HS-27A (cell line): ENCODE results near the gene FBXW9.
"Not testable (repeated sequence)": the region's sequence is repeated elsewhere in the genome, so short reads cannot be mapped to it uniquely, and the experiment has no call there.

ENCODE experiments used
- DNase-seq: peaks from one replicate; pipeline ENCODE4 v3.0.0-alpha.2; 2012; ENCODE audit warnings: low read depth, missing footprints

FBXW9 gene

DNA sequence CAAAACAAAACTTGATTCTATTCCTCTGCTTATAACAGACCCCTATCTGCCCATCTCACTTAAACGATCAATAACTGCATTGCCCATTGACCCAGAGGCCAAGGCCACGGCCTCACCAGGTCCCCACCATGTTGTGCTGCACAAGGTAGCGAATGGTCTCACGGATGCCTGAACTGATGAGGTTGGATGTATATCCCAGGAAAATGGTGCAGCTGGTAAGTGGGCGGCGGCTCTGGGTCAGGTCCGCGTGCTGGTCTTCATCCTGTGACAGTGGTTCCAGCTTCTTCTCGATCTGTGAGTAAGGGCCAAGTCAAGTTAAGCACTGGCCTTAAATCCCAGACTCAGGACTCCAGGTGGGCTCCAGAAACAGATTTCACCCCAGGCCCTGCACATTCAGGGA is 16.4 kb downstream of the FBXW9 start:
- DNase-seq: no peak

DNA sequence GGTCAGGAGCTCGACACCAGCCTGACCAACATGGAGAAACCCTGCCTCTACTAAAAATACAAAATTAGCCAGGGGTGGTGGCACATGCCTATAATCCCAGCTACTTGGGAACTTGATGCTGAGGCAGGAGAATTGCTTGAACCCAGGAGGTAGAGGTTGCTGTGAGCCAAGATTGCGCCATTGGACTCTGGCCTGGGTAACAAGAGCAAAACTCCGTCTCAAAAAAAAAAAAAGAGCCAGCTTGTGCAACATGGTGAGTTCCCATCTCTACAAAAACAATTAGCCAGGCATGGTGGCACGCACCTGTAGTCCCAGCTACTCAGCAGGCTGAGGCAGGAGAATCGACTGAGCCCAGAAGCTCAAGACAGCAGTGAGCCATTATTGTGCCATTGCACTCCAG is 18.4 kb downstream of the FBXW9 start:
- not testable (repeated sequence) for DNase-seq

DNA sequence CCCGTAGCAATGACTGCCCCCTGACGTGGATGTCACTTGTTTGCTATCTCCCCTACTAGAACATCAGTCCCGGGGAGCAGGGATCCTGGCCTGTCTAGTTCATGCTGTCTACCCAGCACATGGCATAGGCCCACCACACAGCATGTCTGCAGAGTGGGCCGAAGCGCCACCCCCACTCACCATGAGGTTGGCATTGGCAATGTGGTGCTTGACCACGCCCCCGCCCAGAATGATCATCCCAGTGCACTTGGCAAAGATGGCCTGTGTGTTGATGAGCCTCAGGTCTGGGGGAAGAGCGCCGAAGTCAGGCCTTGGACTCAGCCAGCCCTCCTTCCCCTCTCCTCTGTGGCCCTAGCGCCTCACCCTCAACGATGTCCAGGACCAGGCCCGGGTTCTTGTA is 19.5 kb downstream of the FBXW9 start:
- DNase-seq: no peak

DNA sequence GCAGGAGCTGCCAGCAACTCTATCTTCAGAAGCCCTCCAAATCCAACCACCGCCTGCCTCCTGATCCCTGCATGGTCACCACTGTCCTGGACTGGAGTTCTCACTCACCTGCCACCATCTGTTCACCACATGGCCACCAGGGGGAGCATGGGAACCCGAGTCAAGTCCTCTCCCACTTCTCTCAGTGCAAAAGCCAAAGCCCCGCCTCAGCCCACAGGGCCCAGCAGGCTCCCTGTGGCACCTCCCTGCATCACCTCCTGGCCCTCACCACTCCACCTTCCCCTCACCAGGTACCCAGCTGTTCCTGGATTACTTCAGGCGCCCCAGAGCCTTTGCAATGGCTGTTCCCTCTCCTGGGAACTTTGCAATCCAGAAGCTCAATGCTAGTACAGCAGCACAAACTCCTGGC is 20.0 kb downstream of the FBXW9 start:
- peak; percentile 43 for DNase-seq

DNA sequence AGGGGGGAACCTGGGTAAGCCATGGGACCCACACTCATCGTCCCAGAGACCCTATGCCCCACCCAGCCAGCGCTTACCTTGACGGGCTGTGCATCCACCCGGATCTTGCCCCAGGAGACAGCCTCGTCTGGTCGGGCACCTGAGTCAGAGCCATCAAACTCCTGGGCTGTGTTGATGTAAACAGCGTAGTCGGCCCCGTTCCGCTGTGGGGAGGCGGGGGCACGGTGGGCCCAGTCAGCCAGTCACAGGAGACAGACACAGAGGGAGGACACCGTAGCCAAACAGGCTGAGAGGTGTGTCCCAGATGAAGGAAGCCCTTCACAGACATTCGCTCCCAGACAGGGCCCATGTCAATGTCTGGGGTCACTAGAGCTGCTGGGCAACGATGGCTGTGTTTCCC is 20.5 kb downstream of the FBXW9 start:
- no peak for DNase-seq

DNA sequence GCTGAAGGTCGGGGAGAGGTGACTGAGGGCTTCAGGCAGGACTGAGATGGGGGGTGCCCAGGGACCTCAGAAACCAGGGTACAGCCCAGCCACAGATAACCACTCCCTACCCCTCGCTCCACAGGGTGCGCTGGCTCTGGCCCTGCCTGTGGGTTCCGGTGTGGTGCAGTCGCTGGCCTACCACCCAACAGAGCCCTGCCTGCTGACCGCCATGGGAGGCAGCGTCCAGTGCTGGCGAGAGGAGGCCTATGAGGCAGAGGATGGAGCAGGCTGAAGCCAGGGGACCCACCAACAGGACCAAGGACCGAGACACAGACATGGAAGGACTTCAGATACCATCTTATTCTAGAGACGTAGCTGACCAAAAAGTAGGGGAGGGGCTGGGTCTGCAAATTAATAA is 21.0 kb downstream of the FBXW9 start:
- DNase-seq: no peak

DNA sequence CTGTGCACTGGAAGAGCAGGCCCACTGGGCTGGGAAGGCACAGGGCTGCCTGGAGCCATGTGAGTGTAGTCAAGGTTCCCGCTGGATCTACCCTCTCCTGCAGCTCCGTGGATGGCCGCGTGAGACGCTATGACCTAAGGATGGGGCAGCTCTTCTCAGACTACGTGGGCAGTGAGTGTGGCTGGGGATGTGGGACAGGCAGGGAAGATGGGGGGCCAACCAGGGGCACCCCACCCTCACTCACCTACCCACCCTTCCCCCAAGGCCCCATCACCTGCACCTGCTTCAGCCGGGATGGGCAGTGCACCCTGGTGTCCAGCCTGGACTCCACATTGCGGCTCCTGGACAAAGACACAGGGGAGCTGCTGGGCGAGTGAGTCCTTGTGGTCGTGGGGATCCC is 23.7 kb downstream of the FBXW9 start:
- DNase-seq: no peak

DNA sequence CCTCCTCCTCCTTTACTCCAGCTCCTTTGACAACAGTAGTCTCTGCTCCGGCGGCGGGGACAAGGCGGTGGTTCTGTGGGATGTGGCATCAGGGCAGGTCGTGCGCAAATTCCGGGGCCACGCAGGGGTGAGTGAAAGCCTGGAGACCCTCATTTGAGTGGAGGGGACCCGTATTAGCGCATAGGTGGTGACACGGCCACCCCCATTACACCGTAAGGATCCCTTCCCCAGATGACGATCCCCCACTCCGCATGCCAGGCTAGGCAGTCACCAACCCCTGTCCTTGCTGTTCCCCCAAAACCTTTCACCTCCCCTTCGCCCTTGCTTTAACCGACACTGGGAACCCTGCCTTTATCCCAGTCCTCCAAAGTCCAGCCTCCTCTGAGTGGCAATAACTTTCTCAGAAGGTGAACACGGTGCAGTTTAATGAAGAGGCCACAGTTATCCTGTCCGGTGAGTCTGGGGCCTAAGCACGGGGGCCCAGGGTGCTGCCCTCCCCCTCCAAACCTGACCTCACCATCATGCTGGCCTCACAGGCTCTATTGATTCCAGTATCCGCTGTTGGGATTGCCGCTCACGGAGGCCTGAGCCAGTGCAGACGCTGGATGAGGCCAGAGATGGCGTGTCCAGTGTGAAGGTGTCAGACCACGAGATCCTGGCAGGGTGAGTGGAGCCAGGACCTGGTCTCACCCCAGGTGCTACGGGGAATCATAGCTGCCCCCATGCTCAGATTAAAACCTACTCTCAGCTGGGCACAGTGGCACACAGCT is 26.1 kb downstream of the FBXW9 start:
- DNase-seq: no peak

DNA sequence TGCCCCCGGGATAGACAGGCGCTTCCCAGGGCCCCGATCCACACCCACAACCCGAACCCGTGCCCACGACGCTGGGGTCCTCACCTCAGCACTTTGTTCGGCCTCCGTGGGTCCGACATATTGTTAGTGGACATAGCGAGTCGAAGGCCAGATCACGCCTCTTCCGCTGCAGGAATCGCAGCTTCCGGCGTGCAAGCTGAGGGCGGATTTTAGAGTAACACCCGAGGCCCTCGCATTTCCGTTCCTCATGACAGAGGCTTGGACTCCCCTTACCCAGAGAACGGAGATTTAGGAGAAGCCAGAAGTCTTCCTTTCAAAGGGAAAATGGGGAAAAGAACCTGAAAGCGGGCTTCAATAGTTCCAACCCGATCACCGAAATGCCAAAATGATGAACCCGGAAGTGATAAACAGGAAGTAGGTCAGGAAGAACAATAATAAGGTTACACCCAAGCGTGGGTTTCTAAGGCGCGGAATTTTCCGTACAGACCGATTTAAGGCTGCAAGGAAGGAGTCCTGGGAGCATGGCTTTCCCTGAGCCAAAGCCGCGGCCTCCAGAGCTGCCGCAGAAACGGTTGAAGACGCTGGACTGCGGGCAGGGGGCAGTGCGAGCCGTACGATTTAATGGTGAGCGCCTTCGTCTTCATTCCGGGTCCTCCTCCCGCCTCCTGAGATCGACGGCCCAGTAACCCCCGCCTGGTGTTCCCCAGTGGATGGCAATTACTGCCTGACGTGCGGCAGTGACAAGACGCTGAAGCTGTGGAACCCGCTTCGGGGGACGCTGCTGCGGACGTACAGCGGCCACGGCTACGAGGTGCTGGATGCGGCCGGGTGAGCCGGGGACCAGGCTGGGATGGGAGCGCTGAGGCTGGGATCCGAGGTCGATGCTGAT is 26.9 kb downstream of the FBXW9 start:
- peak; percentile 76 for DNase-seq

DNA sequence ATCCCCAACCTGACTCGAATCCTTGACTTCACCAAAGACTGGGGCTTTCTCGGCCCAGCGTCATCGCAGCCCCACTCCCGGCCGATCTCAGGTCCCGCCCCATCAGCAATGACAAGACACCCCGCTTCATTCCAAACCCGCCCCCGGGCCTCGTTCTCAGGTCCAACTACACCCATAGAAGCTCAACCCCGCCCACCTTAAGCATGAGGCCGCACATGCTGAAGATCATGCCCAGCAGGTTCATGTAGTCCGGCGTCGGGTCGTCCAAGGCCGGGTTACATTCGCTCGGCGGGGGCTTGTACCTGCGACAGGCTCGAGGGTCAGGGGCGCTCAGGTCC is 27.5 kb downstream of the FBXW9 start:
- DNase-seq: no peak

DNA sequence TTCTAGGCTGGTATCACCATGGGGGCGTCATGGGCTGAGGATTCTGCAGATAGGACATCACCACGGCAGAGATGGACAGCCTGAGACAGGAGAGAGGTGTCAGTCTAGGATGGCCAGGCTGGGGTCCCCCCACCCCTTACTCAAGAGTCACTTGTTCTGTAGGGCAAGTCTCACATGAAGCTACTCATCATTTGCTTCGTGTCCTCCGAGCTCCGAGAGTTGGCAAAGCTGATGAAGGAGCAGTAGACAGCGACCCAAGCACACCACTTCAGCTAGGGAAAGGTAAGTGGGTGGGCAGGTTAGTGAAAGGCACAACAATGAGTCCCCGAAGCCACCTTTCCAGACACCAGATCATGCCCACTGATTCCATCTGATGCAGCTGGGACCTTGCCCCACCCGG is 28.1 kb downstream of the FBXW9 start:
- DNase-seq: no peak

DNA sequence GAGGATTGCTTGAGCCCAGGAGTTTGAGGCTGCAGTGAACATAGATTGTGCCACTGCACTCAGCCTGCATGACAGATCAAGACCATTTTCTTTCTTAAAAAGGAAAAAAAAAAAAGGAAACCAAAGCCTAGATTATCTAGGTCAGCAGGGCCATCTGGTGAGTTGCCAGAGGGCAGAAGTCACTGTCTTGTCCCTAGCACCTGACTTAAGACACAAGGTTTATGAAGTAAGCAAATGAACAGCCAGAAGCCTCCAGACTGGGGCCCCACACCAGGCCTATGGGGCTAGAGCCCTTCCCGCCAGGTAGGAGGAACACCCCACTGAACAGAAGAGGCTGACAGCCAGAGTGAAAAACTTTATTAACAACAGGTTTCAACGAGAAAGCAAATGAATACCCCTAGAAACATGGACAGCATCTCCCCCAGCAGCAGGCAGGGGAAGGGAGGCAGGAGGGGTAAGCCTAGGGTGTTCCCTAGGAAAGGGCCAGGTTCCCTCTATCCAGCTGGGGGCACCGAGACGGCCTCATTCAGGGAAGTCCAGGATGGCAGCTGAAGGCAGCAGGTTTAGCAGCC is 28.6 kb downstream of the FBXW9 start:
- DNase-seq: no peak

DNA sequence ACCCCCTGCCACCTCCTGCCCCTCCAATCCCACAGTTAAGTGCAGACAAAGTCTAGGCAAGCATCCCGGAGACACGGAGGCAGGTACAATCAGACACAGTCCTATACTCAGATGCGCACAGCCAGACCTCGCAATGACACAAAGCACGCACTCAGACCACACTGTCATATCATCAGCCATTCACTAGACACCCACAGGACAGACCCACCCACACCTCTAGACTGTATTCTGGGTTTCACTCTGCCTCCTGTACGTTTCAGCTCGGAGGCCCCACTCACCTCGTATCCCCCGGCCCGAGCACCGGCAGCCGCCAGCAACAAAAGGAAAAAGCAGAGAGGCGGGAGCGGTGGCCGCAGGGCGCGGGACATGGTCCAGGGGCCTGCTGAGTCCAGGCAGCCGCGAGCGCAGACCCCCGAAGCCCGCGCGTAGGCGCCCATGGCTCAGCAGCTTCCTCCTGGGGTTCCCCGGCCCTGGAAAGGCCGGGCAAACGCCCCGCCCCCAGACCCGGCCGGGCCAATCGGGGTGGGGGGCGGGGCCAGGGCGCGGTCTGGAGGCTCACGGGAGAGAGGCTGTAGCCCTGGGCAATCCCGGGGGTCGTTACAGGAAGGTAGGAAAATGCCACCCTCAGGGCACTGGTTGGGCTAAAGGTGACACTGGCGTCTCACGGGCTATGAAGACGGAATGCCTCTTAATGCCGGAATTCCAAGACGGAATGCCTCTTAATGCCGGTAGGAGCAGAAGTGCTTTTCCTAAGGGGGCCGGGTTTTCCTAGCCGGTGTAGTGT is 30.0 kb downstream of the FBXW9 start, which contains the start of the genes MAN2B1 and WDR83:
Gene MAN2B1 (minus strand): TSS at position 478 of the 784 bp plus-strand sequence. CDS start 41 bp downstream, at position 437.
Gene WDR83 (plus strand): TSS at position 543 of the 784 bp plus-strand sequence. CDS start 2,984 bp downstream, outside the sequence.
- DNase-seq: no peak

DNA sequence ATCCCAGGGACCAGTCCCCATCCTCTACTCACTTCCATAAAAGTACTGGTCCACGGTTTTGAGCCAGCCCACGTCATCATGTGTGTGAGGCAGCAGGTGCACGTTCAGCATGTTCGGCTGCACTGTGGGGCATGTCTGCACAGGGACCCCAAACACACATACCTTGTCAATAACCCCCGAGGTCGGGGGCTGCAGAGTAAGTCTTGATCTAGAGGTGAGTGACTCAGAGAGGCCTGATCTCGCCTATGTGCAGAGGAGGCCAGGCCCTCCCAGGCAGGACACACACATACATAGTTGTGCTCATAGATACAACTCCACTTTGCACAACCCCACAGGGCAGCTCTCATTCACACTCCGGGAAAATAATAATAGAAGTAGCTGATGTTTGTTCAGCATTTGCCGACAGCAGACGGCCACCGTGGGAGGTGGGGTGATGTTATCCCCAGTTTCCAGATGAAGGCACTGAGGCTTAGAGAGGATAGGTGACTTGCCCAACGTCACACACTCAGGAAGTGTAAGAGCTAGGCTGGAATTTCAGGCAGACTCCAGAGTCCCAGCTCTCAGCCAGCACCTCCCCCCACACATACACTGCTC is 30.7 kb downstream of the FBXW9 start:
- no peak for DNase-seq

DNA sequence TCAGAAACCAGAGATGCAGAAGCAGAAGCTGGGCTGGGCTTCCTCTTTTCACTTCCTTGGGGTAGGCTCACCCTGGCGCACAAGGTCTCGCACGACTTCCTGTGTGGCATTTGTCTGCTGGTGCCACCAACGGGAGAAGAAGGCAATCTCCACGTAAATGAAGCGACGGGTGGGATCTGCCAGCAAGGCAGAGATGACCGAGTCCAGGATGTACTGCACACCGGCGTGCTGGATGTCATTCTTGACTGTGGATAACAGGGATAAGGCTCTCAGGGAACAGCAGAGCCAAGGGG is 31.2 kb downstream of the FBXW9 start:
- no peak for DNase-seq

DNA sequence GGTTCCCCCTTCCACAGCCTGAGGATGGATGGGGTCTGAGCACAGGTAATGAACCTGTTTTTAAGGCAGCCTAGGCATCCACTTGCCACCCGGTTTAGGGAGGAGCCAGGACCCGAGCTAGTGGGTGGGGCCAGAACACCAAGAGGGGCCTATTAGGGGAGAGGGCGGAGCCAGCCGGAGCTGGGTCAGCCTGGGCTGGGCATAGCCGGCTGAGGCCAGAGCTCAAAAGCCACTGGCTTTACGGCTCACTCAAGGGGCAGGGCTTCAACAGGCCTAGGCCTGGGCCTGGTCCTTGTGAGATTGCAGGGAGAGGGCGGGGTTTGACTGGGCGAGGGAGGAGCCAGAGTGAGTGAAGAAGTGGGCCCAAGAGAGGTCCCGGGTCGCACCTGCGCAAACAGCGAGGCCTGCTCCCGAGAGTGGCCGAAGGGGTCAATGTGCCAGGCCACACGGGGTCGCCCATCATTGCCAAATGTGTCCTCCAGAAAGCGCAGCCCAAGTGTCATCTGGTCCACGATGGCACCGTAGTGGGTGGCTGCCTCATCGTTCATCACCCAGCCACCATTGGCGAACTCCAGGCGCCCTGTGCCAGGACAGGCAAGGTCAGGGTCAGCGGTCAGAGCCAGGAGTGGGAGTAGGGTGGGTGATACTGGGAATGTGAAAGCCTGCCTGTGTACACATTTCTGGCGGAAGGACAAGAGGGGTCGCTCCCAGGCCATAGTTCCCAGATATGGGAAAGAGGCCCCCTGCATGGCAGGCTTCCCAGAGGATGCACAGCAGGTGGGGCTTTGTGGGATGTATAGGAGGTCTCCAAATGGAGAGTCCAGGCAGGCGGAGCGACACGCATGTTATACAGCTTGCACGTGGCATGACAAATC is 31.8 kb downstream of the FBXW9 start:
- no peak for DNase-seq

DNA sequence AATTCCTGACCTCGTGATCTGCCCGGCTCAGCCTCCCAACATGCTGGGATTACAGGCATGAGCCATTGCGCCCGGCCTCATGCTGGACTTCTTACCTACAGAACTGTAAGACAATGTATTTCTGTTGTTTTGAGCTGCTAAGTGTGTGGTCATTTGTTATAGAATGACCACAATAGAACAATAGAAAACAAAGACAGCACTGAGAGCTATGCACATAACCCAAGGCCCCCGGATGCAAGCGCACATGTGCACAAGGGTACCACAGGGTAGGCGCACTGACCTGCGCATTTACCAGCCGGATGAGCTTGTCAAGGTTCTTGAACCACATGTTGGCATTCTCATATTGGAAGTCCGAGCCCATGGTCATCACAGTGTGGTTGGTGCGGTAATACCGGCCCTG is 35.5 kb downstream of the FBXW9 start:
- no peak for DNase-seq

DNA sequence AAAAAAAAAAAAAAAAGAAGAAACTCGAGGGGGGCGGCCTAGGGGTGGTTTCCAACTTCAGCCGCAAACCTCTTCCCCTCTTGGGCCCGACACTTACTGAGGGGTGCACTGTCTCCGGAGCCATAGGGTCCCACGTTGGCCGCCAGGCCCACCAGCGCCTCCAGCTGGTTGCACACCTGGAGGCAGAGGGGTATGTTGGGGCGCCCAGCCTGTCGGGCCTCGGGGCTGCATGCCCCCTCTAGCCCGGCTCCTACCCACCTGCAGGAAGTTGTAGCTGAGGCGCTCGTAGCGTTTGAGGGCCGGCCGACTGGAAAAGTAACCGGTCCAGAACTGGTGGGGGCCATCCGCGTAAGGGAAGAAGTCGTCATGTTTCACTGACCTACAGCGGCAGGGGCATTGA is 38.5 kb downstream of the FBXW9 start:
- DNase-seq: no peak

DNA sequence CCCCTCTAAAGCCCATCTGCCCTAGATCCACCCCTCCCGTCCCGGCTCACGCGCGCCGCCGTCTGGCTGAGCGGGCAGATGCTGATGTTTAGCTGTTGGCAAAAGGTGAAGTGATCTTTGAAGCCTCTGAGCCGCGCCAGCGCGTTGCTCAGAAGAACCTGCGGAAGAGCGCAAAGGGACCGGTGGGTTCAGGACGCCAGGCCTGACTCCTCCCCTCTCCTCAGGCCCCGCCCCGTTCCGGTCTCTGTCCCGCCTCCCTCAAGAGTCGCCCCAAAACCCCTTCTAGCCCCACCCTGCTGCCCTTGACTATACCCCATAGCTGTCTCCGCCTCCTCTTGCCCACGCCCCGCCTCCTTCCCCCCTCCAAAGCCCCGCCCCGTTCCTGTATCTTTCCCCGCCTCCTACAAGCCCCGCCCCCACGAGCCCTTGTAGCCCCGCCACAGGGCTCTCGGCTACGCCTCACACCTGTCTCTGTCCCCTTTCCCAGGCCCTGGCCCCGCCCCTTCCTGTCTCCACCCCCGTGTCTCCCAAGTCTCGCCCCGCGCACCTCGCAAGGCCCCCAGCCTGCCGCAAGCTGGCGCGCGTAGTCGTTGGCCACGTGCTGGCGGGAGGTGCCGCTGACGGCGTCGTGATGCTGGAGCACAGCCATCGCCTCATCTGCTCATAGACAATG is 39.4 kb downstream of the FBXW9 start:
- DNase-seq: no peak

DNA sequence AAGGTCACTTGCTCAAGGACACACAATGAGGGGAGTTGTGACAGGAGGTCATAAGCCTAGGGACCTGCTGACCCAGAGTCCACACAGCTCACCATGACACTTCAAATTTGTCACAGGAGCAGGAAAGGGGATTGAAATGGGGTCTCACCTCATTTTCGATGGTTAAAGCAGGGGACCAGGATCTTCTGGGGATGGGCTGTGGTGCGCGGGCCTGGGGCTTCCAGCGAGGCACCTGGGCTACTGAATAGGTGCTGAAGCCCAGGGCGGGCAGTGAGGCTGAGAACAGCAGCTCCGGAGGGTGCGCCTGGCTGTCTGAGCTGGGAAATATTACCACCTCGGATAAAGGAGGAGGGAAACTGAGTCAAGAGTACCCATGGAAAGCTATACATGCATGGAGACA is 40.9 kb downstream of the FBXW9 start:
- no peak for DNase-seq
